ENCODE results near the gene SPINT1.

Gene SPINT1

GRCh38 chr15:40845511-40846284 is 1.9 kb downstream of the SPINT1 start:
- POLR2A ChIA-PET, result no interaction called here

DNA sequence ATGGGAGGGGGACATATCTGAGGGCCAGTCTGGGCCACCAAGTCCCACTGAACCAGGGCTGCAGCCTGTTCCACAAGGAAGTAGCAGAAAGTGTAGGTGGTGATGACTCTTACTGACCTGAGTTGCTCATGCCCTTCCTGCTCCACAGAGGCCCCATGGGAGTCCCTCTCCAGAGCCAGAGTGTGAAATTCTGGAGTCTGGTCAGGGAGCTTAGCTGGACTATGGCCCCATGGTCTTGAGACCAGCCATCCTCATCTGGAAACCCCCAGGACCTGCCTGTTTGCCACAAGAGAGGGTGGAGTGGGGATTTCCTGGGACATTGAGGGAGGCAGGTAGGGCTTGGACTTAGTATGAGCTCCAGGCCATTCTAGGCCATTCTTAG is 3.0 kb downstream of the SPINT1 start:
- POLR2A ChIA-PET, result no interaction called here
- CTCF ChIA-PET, result interaction anchor here (0.8 to 1.7 kb wide), 7 partner anchors 9 to 172 kb away, joined by 3 to 6 read pairs (median 3); partner anchors contain the start of gene VPS18
- TF ChIP-seq, protein P1, sequence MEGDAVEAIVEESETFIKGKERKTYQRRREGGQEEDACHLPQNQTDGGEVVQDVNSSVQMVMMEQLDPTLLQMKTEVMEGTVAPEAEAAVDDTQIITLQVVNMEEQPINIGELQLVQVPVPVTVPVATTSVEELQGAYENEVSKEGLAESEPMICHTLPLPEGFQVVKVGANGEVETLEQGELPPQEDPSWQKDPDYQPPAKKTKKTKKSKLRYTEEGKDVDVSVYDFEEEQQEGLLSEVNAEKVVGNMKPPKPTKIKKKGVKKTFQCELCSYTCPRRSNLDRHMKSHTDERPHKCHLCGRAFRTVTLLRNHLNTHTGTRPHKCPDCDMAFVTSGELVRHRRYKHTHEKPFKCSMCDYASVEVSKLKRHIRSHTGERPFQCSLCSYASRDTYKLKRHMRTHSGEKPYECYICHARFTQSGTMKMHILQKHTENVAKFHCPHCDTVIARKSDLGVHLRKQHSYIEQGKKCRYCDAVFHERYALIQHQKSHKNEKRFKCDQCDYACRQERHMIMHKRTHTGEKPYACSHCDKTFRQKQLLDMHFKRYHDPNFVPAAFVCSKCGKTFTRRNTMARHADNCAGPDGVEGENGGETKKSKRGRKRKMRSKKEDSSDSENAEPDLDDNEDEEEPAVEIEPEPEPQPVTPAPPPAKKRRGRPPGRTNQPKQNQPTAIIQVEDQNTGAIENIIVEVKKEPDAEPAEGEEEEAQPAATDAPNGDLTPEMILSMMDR (IDR thresholded peaks at IDR 0.05; ENCODE audit: control extremely low read depth, extremely low read depth, low read depth, missing control alignments), result no peak
- DNase-seq (ENCODE audit: extremely low spot score), result no peak

More at GRCh38 chr15:40845511-40846284, 1.9 kb downstream of the SPINT1 start:
- CTCF ChIA-PET, result interaction anchor here (1.3 to 1.7 kb wide), 2 partner anchors 33 to 57 kb away, joined by 3 read pairs; no protein-coding TSS in a partner anchor
- no peak for DNase-seq (ENCODE audit: extremely low spot score)
- TF ChIP-seq, protein P1 (IDR thresholded peaks at IDR 0.05; ENCODE audit: control extremely low read depth, extremely low read depth, low read depth, missing control alignments), result no peak

- TF ChIP-seq, protein P1 (IDR thresholded peaks at IDR 0.05; ENCODE audit: control extremely low read depth, extremely low read depth, low read depth, missing control alignments), result no peak
- ChIA-PET CTCF (interaction anchor here (0.8 to 1.7 kb wide), 7 partner anchors 9 to 172 kb away, joined by 3 to 6 read pairs (median 3); partner anchors contain the start of gene VPS18), POLR2A (interaction anchor here (0.5 kb wide), 1 partner anchor 648 kb away, joined by 3 read pairs; no protein-coding TSS in a partner anchor)
- peak; percentile 81 for DNase-seq (ENCODE audit: extremely low spot score)
Measured at GRCh38 chr15:40847223-40847961, 3.5 kb downstream of the SPINT1 start.

DNA sequence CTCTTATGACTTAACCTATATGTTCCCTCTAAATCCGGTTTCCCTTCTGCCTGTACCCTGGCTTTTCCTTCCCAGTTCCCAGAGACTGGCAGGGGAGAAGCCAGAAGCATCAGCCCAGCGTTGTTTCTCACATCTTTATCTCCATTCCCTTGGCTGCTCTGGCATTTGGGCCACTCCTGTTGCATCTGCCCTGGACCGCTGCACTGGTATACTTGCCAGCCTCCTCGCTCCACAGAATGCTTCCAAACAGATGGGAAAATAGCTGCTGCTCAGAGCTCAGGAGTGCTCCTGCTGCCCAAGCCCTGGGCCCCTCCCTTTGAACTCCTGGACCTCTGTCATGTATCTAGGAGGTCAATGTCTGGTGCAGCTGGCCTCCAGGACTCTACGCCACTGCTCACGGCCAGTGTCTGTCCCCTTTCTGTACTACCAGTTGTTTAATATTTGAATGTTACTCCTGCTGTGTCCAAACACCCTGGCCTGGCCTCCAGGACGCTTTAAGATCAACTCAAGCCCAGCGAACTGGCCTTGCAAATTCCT is 6.8 kb downstream of the SPINT1 start:
- ChIA-PET CTCF (interaction anchor here (1.6 kb wide), 1 partner anchor 43 kb away, joined by 6 read pairs; the partner anchor contains the start of gene VPS18), POLR2A (no interaction called here)
- no peak for DNase-seq (ENCODE audit: extremely low spot score)
- TF ChIP-seq, protein P1 (IDR thresholded peaks at IDR 0.05; ENCODE audit: control extremely low read depth, extremely low read depth, low read depth, missing control alignments), result no peak

DNA sequence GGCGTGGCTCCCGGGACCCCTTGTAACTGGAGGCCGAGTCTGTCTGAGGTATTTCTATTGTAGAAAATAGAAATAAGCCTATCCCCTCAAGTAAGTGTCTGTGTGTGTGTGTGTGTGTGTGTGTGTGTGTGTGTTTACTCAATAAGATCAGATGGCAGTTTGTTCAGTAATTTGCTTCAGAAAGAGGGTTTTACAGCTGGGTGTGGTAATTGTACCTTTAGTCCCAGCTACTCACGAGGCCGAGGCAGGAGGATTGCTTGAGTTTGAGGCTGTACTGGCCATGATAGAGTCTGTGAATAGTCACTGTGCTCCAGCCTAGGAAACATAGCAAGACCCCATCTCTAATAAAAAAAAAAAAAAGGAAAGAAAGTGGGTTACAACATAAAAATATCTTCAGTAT is 8.7 kb downstream of the SPINT1 start:
- POLR2A ChIA-PET, result interaction anchor here (0.6 to 0.7 kb wide), 3 partner anchors 8 to 408 kb away, joined by 3 to 4 read pairs (median 4); no protein-coding TSS in a partner anchor
- CTCF ChIA-PET, result no interaction called here
- no peak for DNase-seq (ENCODE audit: extremely low spot score)
- TF ChIP-seq, protein P1 (IDR thresholded peaks at IDR 0.05; ENCODE audit: control extremely low read depth, extremely low read depth, low read depth, missing control alignments), result no peak

GRCh38 chr15:40853241-40853890 is 9.5 kb downstream of the SPINT1 start:
- CTCF ChIA-PET, result no interaction called here
- DNase-seq (ENCODE audit: extremely low spot score), result no peak
- POLR2A ChIA-PET, result no interaction called here
- TF ChIP-seq, protein P1 (IDR thresholded peaks at IDR 0.05; ENCODE audit: control extremely low read depth, extremely low read depth, low read depth, missing control alignments), result no peak

Measured in GM10248 (cell line).